ENCODE measurements around the gene RUSF1. TPM values are rescaled to one million over a fixed set of nuclear protein-coding genes. Genes with fewer than 3 reads are reported as not detected.
A peak's percentile ranks its signal among the peaks of the same experiment; 100 is the strongest.

RUSF1 gene
- total and polyA plus RNA-seq, 9 of the 15 experiments (the other 6 are each of a cell fraction or from before 2014, with no cell fraction given) = 0.80 to 52.8 (median 27.6) TPM

DNA sequence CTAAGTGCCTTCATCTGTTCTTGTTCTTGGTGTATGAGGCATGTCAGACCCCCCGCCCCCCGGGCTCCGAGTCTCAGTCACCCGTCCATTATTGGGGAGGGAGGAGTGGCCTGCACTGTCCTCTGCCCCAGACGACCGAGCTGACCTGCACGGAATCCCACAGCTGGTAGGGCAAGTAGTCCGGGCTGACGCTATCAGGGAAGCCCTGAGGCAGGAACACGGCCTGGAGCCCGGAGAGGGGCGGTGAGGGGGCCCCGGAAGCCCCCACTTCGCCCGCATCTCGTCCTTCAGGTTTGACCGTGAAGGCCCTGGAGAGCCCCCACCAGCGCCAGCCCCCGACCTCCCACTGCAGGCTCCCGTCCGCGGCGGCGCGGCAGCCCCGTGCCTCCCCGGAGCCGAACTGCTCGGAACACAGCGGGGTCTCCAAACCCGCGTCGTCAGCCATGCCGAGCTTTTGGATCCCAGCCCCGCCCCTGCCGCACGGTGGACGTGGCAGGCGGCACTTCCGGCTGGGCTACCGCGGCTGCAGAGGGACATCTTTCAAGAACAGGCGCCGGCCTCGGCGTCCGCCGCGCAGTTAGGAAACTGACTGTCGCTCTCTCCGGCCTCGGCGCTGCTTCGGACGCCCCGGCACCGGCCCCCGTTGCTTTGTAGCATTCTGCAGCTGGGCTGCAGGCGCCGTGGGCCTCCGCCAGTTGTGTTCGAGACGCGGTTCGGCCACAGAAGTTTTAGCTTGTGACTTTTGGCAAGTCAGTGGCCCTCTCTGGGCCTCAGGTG is at the start of gene RUSF1 (continued):
- TF ChIP-seq JUN (IDR thresholded peaks at IDR 0.05; ENCODE audit: borderline replicate concordance, low read depth, low read length) (peak; percentile 36; the same call in 1 of the 2 replicates), JUN (CRISPR knock-in tag; IDR thresholded peaks at IDR 0.05; ENCODE audit: borderline replicate concordance) (no peak), FOXP1 (CRISPR knock-in tag; IDR thresholded peaks at IDR 0.05) (no peak; the same call in 1 of the 2 replicates), TARDBP (IDR thresholded peaks at IDR 0.05) (peak; percentile 74; the same call in 1 of the 2 replicates), ESRRB (CRISPR knock-in tag; IDR thresholded peaks at IDR 0.05; ENCODE audit: borderline replicate concordance) (no peak), CREB1 (IDR thresholded peaks at IDR 0.05) (peak; percentile 47), CREB1 (CRISPR knock-in tag; IDR thresholded peaks at IDR 0.05) (peak; percentile 74; the same call in 1 of the 2 replicates), NELFE (IDR thresholded peaks at IDR 0.05; ENCODE audit: insufficient read depth, insufficient read length) (no peak), COPS2 (conservative IDR thresholded peaks at IDR 0.05) (no peak), NCOA2 (IDR thresholded peaks at IDR 0.05; ENCODE audit: partially characterized antibody in 2 of 2) (no peak), ZNF778 (CRISPR knock-in tag; IDR thresholded peaks at IDR 0.05) (no peak), ZBTB8A (IDR thresholded peaks at IDR 0.05; ENCODE audit: partially characterized antibody) (no peak), NEUROD1 (IDR thresholded peaks at IDR 0.05; ENCODE audit: borderline replicate concordance, low read depth, low read length, partially characterized antibody) (peak; percentile 91)
- TF ChIP-seq, protein P1, sequence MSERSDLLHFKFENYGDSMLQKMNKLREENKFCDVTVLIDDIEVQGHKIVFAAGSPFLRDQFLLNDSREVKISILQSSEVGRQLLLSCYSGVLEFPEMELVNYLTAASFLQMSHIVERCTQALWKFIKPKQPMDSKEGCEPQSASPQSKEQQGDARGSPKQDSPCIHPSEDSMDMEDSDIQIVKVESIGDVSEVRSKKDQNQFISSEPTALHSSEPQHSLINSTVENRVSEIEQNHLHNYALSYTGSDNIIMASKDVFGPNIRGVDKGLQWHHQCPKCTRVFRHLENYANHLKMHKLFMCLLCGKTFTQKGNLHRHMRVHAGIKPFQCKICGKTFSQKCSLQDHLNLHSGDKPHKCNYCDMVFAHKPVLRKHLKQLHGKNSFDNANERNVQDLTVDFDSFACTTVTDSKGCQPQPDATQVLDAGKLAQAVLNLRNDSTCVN (CRISPR knock-in tag; IDR thresholded peaks at IDR 0.05) = no peak
- TF ChIP-seq, protein P2, sequence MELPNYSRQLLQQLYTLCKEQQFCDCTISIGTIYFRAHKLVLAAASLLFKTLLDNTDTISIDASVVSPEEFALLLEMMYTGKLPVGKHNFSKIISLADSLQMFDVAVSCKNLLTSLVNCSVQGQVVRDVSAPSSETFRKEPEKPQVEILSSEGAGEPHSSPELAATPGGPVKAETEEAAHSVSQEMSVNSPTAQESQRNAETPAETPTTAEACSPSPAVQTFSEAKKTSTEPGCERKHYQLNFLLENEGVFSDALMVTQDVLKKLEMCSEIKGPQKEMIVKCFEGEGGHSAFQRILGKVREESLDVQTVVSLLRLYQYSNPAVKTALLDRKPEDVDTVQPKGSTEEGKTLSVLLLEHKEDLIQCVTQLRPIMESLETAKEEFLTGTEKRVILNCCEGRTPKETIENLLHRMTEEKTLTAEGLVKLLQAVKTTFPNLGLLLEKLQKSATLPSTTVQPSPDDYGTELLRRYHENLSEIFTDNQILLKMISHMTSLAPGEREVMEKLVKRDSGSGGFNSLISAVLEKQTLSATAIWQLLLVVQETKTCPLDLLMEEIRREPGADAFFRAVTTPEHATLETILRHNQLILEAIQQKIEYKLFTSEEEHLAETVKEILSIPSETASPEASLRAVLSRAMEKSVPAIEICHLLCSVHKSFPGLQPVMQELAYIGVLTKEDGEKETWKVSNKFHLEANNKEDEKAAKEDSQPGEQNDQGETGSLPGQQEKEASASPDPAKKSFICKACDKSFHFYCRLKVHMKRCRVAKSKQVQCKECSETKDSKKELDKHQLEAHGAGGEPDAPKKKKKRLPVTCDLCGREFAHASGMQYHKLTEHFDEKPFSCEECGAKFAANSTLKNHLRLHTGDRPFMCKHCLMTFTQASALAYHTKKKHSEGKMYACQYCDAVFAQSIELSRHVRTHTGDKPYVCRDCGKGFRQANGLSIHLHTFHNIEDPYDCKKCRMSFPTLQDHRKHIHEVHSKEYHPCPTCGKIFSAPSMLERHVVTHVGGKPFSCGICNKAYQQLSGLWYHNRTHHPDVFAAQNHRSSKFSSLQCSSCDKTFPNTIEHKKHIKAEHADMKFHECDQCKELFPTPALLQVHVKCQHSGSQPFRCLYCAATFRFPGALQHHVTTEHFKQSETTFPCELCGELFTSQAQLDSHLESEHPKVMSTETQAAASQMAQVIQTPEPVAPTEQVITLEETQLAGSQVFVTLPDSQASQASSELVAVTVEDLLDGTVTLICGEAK (IDR thresholded peaks at IDR 0.05) = peak; percentile 80
- TF ChIP-seq, protein P2 (CRISPR knock-in tag; IDR thresholded peaks at IDR 0.05) = no peak
- TF ChIP-seq, protein P3, sequence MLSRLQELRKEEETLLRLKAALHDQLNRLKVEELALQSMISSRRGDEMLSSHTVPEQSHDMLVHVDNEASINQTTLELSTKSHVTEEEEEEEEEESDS (CRISPR knock-in tag; IDR thresholded peaks at IDR 0.05) = no peak

Measured in K562 (cell line).